ENCODE results near the gene VAV2. TPM values are rescaled to one million over a fixed set of nuclear protein-coding genes. Genes with fewer than 3 reads are reported as not detected.

Gene VAV2
- total and polyA plus RNA-seq, 2 of the 4 experiments (the other 2 are of a cell fraction) = 10.8 to 13.4 TPM

GRCh38 chr9:133785753-133786370, 206.3 kb downstream of the VAV2 start:
- H4K5ac ChIP-seq (ENCODE audit: low read depth, low read length) = no peak overlapping the region
- H3K9me3 ChIP-seq (ENCODE audit: control insufficient read depth, insufficient read depth, low read length) = no peaks in the 10 kb centered on the region
- in situ Hi-C loops (cut with MboI; ENCODE audit: low sequenced_read_pairs) (loop anchor here (5.0 to 25.0 kb wide), 2 partner anchors 206 to 351 kb away; partner anchors contain the start of genes VAV2 and WDR5), intact Hi-C loops (cut with micrococcal nuclease) (no loop called here), dilution Hi-C loops (cut with HindIII; ENCODE audit: low sequenced_read_pairs, unreplicated experiment) (loop anchor here (25.0 kb wide), 1 partner anchor 226 kb away; no protein-coding TSS in a partner anchor)
- H4K20me1 ChIP-seq (ENCODE audit: insufficient read depth, low read length) = no peaks in the 10 kb centered on the region
- H3K14ac ChIP-seq (replicated peaks; ENCODE audit: low read depth, low read length) = no peak overlapping the region
- POLR2A ChIA-PET (ENCODE audit: unreplicated experiment) = no interaction called here
- no peak overlapping the region for H2BK15ac ChIP-seq (ENCODE audit: low read depth, low read length)
- H3K9ac ChIP-seq (ENCODE audit: low read depth, low read length) = no peak overlapping the region
- ATAC-seq (ENCODE audit: low read depth) = no peak
- no peak overlapping the region for H4K8ac ChIP-seq (ENCODE audit: low read depth in 2 of 2, low read length in 2 of 2)
- peaks cover 39% of the 10 kb centered on the region for H3K36me3 ChIP-seq (ENCODE audit: control insufficient read depth, insufficient read depth, low read length)
- no peak overlapping the region for H2AK9ac ChIP-seq (replicated peaks; ENCODE audit: low read depth, low read length, poor library complexity)
- CTCF ChIA-PET = no interaction called here
- DNase-seq = no peak
- H4K91ac ChIP-seq (ENCODE audit: insufficient read depth, low read depth, low read length) = no peak overlapping the region
- no peak overlapping the region for H2BK20ac ChIP-seq (ENCODE audit: low read depth, low read length)
- no peaks in the 10 kb centered on the region for H3K27me3 ChIP-seq (ENCODE audit: control insufficient read depth, insufficient read depth, low read length)
- no peak overlapping the region for H3K4me2 ChIP-seq (ENCODE audit: low read depth, low read length)
- H3K18ac ChIP-seq (ENCODE audit: low read depth, low read length) = no peak overlapping the region
- peaks cover 0 to 6% of the 10 kb centered on the region in 2 experiments; a peak in 1 of 4 replicates for H3K79me1 ChIP-seq (ENCODE audit: low read depth in 1 of 2, low read length in 2 of 2)
- no peak overlapping the region for H2BK120ac ChIP-seq (ENCODE audit: low read depth, low read length)
- TF ChIP-seq USF2 (IDR thresholded peaks at IDR 0.05; ENCODE audit: low read depth, low read length) (no peak), MAZ (IDR thresholded peaks at IDR 0.05; ENCODE audit: borderline replicate concordance, low read depth, low read length) (no peak), BHLHE40 (IDR thresholded peaks at IDR 0.05; ENCODE audit: low read depth, low read length) (no peak), MXI1 (IDR thresholded peaks at IDR 0.05; ENCODE audit: borderline replicate concordance, low read depth, low read length) (no peak), CTCF (conservative IDR thresholded peaks at IDR 0.05; ENCODE audit: low read depth, low read length) (no peak), FOS (IDR thresholded peaks at IDR 0.05; ENCODE audit: low read depth, low read length) (no peak), CEBPB (IDR thresholded peaks at IDR 0.05; ENCODE audit: low read depth, low read length) (no peak)
- no peak overlapping the region for H2BK5ac ChIP-seq (ENCODE audit: low read depth, low read length, poor library complexity, severe bottlenecking)
- no peak overlapping the region for H2AK5ac ChIP-seq (ENCODE audit: low read depth, low read length)
- 94% methylated on average over 13 of the region's 16 CpGs; no CpG with 5 or more reads in 1 of the 2 experiments for WGBS, 2 experiments (ENCODE audit: extremely low coverage in 2 of 2, insufficient read length in 1 of 2)
- no peak overlapping the region for H3K56ac ChIP-seq (ENCODE audit: extremely low read depth, insufficient read depth, low read length)
- no peak overlapping the region for H3K4ac ChIP-seq (ENCODE audit: low read depth, low read length)
- no peak overlapping the region for H3K4me3 ChIP-seq (ENCODE audit: insufficient read depth, low read depth, low read length)
- H3K4me1 ChIP-seq (ENCODE audit: control insufficient read depth, insufficient read depth, low read length) = no peaks in the 10 kb centered on the region
- BruUV-seq (replicated peaks) = no TSS peak
- 0 out of 2 replicates have a peak, but pooled peaks cover 3% of the 10 kb centered on the region for H3K9me1 ChIP-seq (ENCODE audit: insufficient read depth, low read length)
- H2AFZ ChIP-seq (replicated peaks; ENCODE audit: low read length, poor library complexity) = no peak overlapping the region
- no peak overlapping the region for H3K23ac ChIP-seq (ENCODE audit: low read depth, low read length)
- no peak overlapping the region for H3K27ac ChIP-seq (ENCODE audit: insufficient read depth, low read length)
